H1 (cell line): ENCODE measurements around the gene ASIC2. TPM values are rescaled to one million over a fixed set of nuclear protein-coding genes. Genes with fewer than 3 reads are reported as not detected.

Experiments
- CTCF ChIA-PET: fragments of 300-600 bp; sonication (Branson Sonifier 250); formaldehyde crosslinking; loops from one replicate; lab custom pipeline; 2021; ENCODE audit not compliant: partially characterized antibody; lab: Charles Lee
- POLR2A ChIA-PET: fragments of 300-600 bp; sonication (Branson Sonifier 250); formaldehyde crosslinking; loops from one replicate; lab custom pipeline; 2021; ENCODE audit warnings: inconsistent platforms; ENCODE audit not compliant: partially characterized antibody; lab: Charles Lee
- DNase-seq, 2 experiments: peaks; one replicate each; pipeline versions ENCODE4 v3.0.0 to v3.0.0-alpha.2; 2010 to 2022; ENCODE audit warnings: low spot score in 2 of 2, low read depth in 1 of 2, mixed read lengths in 1 of 2
- FAIRE-seq: peaks from 2 replicates; lab custom pipeline; 2011; peaks lifted over from hg19 to GRCh38; lab: Jason Lieb, UNC
- H2AFZ ChIP-seq: 2 replicates; pipeline ENCODE4 v1.8.1; 2012; ENCODE audit warnings: low read length, inconsistent platforms
- H2AK5ac ChIP-seq: 2 replicates; pipeline ENCODE4 v1.6.1; 2013; ENCODE audit warnings: low read depth, low read length
- H2BK120ac ChIP-seq: replicated peaks from 2 replicates; pipeline ENCODE3; 2013; ENCODE audit warnings: low read depth, low read length, inconsistent platforms
- H2BK12ac ChIP-seq: 2 replicates; pipeline ENCODE4 v1.6.1; 2013; ENCODE audit warnings: low read depth, low read length
- H2BK15ac ChIP-seq: 2 replicates; pipeline ENCODE4 v1.6.1; 2013; ENCODE audit warnings: low read length
- H2BK20ac ChIP-seq: 2 replicates; pipeline ENCODE4 v1.6.1; 2013; ENCODE audit warnings: low read length
- H2BK5ac ChIP-seq: 2 replicates; pipeline ENCODE4 v1.6.1; 2013; ENCODE audit warnings: low read depth, low read length
- H3K14ac ChIP-seq: 2 replicates; pipeline ENCODE4 v1.6.1; 2013; ENCODE audit warnings: inconsistent platforms; ENCODE audit not compliant: insufficient read length
- H3K18ac ChIP-seq: 2 replicates; pipeline ENCODE4 v1.6.1; 2013; ENCODE audit warnings: low read length; ENCODE audit errors: extremely low read depth
- H3K23ac ChIP-seq: 2 replicates; pipeline ENCODE4 v1.6.1; 2013; ENCODE audit warnings: inconsistent platforms; ENCODE audit not compliant: insufficient read length
- H3K23me2 ChIP-seq: 2 replicates; pipeline ENCODE4 v1.6.1; 2013; ENCODE audit warnings: low read depth, low read length
- H3K27ac ChIP-seq: 2 replicates; pipeline ENCODE4 v1.6.1; 2011; ENCODE audit warnings: low read depth, low read length, inconsistent platforms
- H3K27me3 ChIP-seq, 4 experiments: replicated peaks in 1 of 4; 1 replicate in 1 of 4; 2 replicates in 3 of 4; pipeline versions ENCODE4 v1.6.1 to v1.8.1; 2011 to 2013; ENCODE audit warnings: low read length in 3 of 4, mild to moderate bottlenecking in 3 of 4, inconsistent platforms in 2 of 4, mixed read lengths in 2 of 4, moderate library complexity in 1 of 4; ENCODE audit not compliant: control insufficient read depth in 3 of 4, insufficient read depth in 3 of 4; ENCODE audit errors: extremely low read depth in 1 of 4
- H3K36me3 ChIP-seq, 4 experiments: 2 replicates each; pipeline versions ENCODE4 v1.6.1 to v1.8.1; 2011 to 2013; ENCODE audit warnings: mild to moderate bottlenecking in 4 of 4, low read length in 3 of 4, moderate library complexity in 2 of 4, control low read depth in 1 of 4, inconsistent platforms in 1 of 4; ENCODE audit not compliant: insufficient read depth in 4 of 4, control insufficient read depth in 2 of 4
- H3K4ac ChIP-seq: replicated peaks from 2 replicates; pipeline ENCODE3; 2013; ENCODE audit warnings: low read length, low read depth, mixed read lengths, inconsistent platforms; ENCODE audit not compliant: insufficient read length
- H3K4me1 ChIP-seq, 4 experiments: replicated peaks in 1 of 4; 1 replicate in 1 of 4; 2 replicates in 3 of 4; pipeline versions ENCODE4 v1.6.1 to v1.8.1; 2011 to 2013; ENCODE audit warnings: low read length in 3 of 4, inconsistent platforms in 2 of 4, mixed read lengths in 1 of 4; ENCODE audit not compliant: insufficient read depth in 4 of 4, control insufficient read depth in 3 of 4
- H3K4me2 ChIP-seq, 2 experiments: 2 replicates each; pipeline versions ENCODE4 v1.6.1 to v1.8.1; 2011 to 2013; ENCODE audit warnings: low read depth in 2 of 2, low read length in 2 of 2, control low read depth in 1 of 2, inconsistent platforms in 1 of 2, mild to moderate bottlenecking in 1 of 2; ENCODE audit not compliant: insufficient read depth in 1 of 2
- H3K4me3 ChIP-seq, 4 experiments: fragments of 200-600, 300-600 bp in 1 of 4; sonication (generic), shearing (Covaris generic), sonication (Bioruptor Twin) in 1 of 4; 2 replicates each; pipeline versions ENCODE4 v1.5.1 to v1.8.1; 2011 to 2016; ENCODE audit warnings: low read length in 4 of 4, low read depth in 3 of 4, control low read depth in 2 of 4, inconsistent platforms in 2 of 4, mild to moderate bottlenecking in 2 of 4, mixed read lengths in 1 of 4, moderate library complexity in 1 of 4; ENCODE audit not compliant: insufficient read depth in 2 of 4; ENCODE audit errors: extremely low read depth in 1 of 4
- H3K56ac ChIP-seq: replicated peaks from 2 replicates; pipeline ENCODE3; 2013; ENCODE audit warnings: low read depth, mild to moderate bottlenecking, mixed read lengths, low read length, inconsistent platforms; ENCODE audit not compliant: insufficient read length
- H3K79me1 ChIP-seq: 2 replicates; pipeline ENCODE4 v1.6.1; 2013; ENCODE audit warnings: low read depth, low read length, control low read depth
- H3K79me2 ChIP-seq, 2 experiments: 2 replicates each; pipeline versions ENCODE4 v1.6.1 to v1.8.1; 2012 to 2013; ENCODE audit warnings: low read length in 2 of 2, mild to moderate bottlenecking in 2 of 2, inconsistent platforms in 1 of 2; ENCODE audit not compliant: insufficient read depth in 2 of 2, control insufficient read depth in 1 of 2
- H3K9ac ChIP-seq, 4 experiments: replicated peaks in 1 of 4; 1 replicate in 1 of 4; 2 replicates in 3 of 4; pipeline versions ENCODE4 v1.6.1 to v1.8.1; 2011 to 2013; ENCODE audit warnings: low read depth in 3 of 4, low read length in 3 of 4, control low read depth in 2 of 4, mild to moderate bottlenecking in 2 of 4, moderate library complexity in 2 of 4, inconsistent platforms in 1 of 4; ENCODE audit errors: extremely low read depth in 1 of 4
- H3K9me3 ChIP-seq, 2 experiments: 2 replicates each; pipeline versions ENCODE4 v1.6.1 to v1.8.1; 2012 to 2013; ENCODE audit warnings: mild to moderate bottlenecking in 2 of 2, moderate library complexity in 2 of 2, control low read depth in 1 of 2, inconsistent platforms in 1 of 2, low read depth in 1 of 2, low read length in 1 of 2, mixed read lengths in 1 of 2; ENCODE audit not compliant: insufficient read depth in 2 of 2
- H4K20me1 ChIP-seq, 2 experiments: replicated peaks in 1 of 2; 2 replicates each; pipeline versions ENCODE3 to v1.8.1; 2011 to 2013; ENCODE audit warnings: inconsistent platforms in 2 of 2, low read length in 2 of 2, mild to moderate bottlenecking in 1 of 2; ENCODE audit not compliant: insufficient read depth in 2 of 2, control insufficient read depth in 1 of 2
- H4K5ac ChIP-seq: 2 replicates; pipeline ENCODE4 v1.6.1; 2013; ENCODE audit warnings: low read length, low read depth, mixed read lengths, inconsistent platforms; ENCODE audit not compliant: insufficient read length
- H4K8ac ChIP-seq: 2 replicates; pipeline ENCODE4 v1.8.0; 2013; ENCODE audit warnings: mild to moderate bottlenecking, moderate library complexity, low read length, inconsistent platforms; ENCODE audit not compliant: insufficient read depth; ENCODE audit errors: extremely low read depth
- H4K91ac ChIP-seq: replicated peaks from 2 replicates; pipeline ENCODE3; 2013; ENCODE audit warnings: low read length, mixed read lengths, inconsistent platforms; ENCODE audit not compliant: insufficient read length
- CHD1 ChIP-seq: IDR thresholded peaks from 2 replicates; pipeline ENCODE4 v1.6.1; 2012; ENCODE audit warnings: low read depth, low read length, improper control_type of control experiment
- GABPA ChIP-seq: IDR thresholded peaks from 2 replicates; pipeline ENCODE4 v1.6.1; 2011; ENCODE audit warnings: mild to moderate bottlenecking, low read length, moderate library complexity, borderline replicate concordance; ENCODE audit not compliant: insufficient read depth
- HDAC6 ChIP-seq: IDR thresholded peaks from one replicate; pipeline ENCODE4 v1.7.1; 2012; ENCODE audit warnings: low read depth, mild to moderate bottlenecking, inconsistent platforms, low read length, moderate library complexity
- KDM1A ChIP-seq: fragments of 200-600, 300-600 bp; sonication (generic); IDR thresholded peaks from 2 replicates; pipeline ENCODE4 v1.7.1; 2016; ENCODE audit warnings: mild to moderate bottlenecking, low read length, borderline replicate concordance
- NANOG ChIP-seq: IDR thresholded peaks from 2 replicates; pipeline ENCODE4 v1.6.1; 2011; ENCODE audit warnings: low read length, low read depth, mild to moderate bottlenecking, inconsistent platforms; ENCODE audit not compliant: insufficient read depth, poor library complexity, severe bottlenecking
- RAD21 ChIP-seq, 2 experiments: IDR thresholded peaks in 1 of 2; conservative IDR thresholded peaks in 1 of 2; 2 replicates each; pipeline ENCODE4 v1.6.1; 2011; ENCODE audit warnings: low read depth in 2 of 2, low read length in 2 of 2, improper control_type of control experiment in 1 of 2, inconsistent platforms in 1 of 2, mild to moderate bottlenecking in 1 of 2, moderate library complexity in 1 of 2
- RBBP5 ChIP-seq: IDR thresholded peaks from 2 replicates; pipeline ENCODE4 v1.7.1; 2012; ENCODE audit warnings: low read depth, mild to moderate bottlenecking, inconsistent platforms, low read length, moderate library complexity, borderline replicate concordance
- SP2 ChIP-seq: IDR thresholded peaks from 2 replicates; pipeline ENCODE4 v1.6.1; 2012; ENCODE audit warnings: mild to moderate bottlenecking, low read length, inconsistent platforms
- SUZ12 ChIP-seq: fragments of 200-600 bp; sonication (generic); IDR thresholded peaks from 2 replicates; pipeline ENCODE4 v1.6.1; 2012; ENCODE audit warnings: mild to moderate bottlenecking, inconsistent platforms, low read length, moderate library complexity, mixed read lengths
- ZNF274 ChIP-seq: IDR thresholded peaks from 2 replicates; pipeline ENCODE4 v1.7.0; 2012; ENCODE audit warnings: low read length, borderline replicate concordance; ENCODE audit errors: extremely low read depth
- WGBS, 2 experiments: shearing (Covaris generic) in 1 of 2; methylation state at CpG; one replicate each; pipeline versions ENCODE4 v1.1.6 to v1.1.7; 2013 to 2015; ENCODE audit warnings: low lambda C conversion rate in 2 of 2, mixed read lengths in 2 of 2, inconsistent platforms in 1 of 2, low coverage in 1 of 2, missing lambda C conversion rate in 1 of 2; ENCODE audit not compliant: insufficient replicate concordance in 2 of 2, insufficient coverage in 1 of 2, insufficient read length in 1 of 2; ENCODE audit errors: extremely low coverage in 1 of 2, missing lambda C conversion rate in 1 of 2; 5-methylcytosine and 5-hydroxymethylcytosine counted together
- polyA plus RNA-seq, 7 experiments: library from polyadenylated mRNA; depleted of rRNA in 3 of 7; stranded (reverse) in 5 of 7; unstranded in 2 of 7; fragments of >200 nt in 5 of 7; fragments of 200-250 nt in 2 of 7; gene quantifications; 1 replicate in 5 of 7; 2 replicates in 1 of 7; 4 replicates in 1 of 7; pipeline versions ENCODE4 v1.2.1 to v1.2.3, GENCODE V29; 2011 to 2013; ENCODE audit warnings: missing spikeins in 2 of 7, mixed read lengths in 2 of 7
- total RNA-seq: library from RNA; stranded (reverse); fragmentation: NEBNext Ultra II Directional; extraction: Animal tissue kit (Norgen Biotek cat#: 25700); gene quantifications from 2 replicates; pipeline ENCODE4 v1.2.1, GENCODE V29; 2021
- TF ChIP-seq, protein P1 (sequence below), 3 experiments: IDR thresholded peaks; 1 replicate in 2 of 3; 2 replicates in 1 of 3; pipeline versions ENCODE4 v1.5.1 to v1.6.1; 2011; ENCODE audit warnings: low read length in 3 of 3, mild to moderate bottlenecking in 3 of 3, inconsistent platforms in 2 of 3, low read depth in 1 of 3, moderate library complexity in 1 of 3; ENCODE audit not compliant: insufficient read depth in 1 of 3; ENCODE audit errors: control extremely low read depth in 1 of 3

ASIC2 gene
- total and polyA plus RNA-seq, 2 of the 8 experiments (the other 6 are each of a cell fraction or from before 2014, with no cell fraction given), result 0.86 to 1.2 TPM

DNA sequence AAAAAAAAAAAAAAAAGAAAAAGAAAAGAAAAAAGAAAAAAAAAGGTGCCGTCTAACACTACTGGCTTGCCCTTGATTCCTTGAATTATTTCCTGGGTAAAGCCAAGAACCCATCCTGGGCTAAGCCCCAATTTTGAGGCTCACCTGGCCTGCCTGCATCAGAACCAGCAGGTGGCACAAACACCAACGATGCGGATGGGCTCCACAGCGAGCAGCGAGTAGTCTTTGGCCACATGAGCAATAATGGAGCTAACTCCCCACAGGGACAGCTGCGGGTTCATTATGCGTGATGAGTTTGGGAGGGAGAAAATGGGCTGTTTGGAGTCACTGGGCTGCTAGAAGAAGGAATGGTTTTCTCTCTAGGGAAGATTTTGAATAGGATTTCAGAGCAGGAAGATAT is 91.1 kb downstream of the ASIC2 start:
- H3K4me3 ChIP-seq, result no peak overlapping the region
- H4K91ac ChIP-seq, result no peak overlapping the region
- no peaks in the 10 kb centered on the region for H3K4me1 ChIP-seq
- no peak overlapping the region for H2BK5ac ChIP-seq
- no peak overlapping the region for H4K5ac ChIP-seq
- H3K23ac ChIP-seq, result no peak overlapping the region
- H3K27ac ChIP-seq, result no peak overlapping the region
- no peak for FAIRE-seq
- no peak overlapping the region for H3K9ac ChIP-seq
- H3K27me3 ChIP-seq, result peaks cover 0 to 13% (median 5%) of the 10 kb centered on the region in 4 experiments; a peak in 6 of 7 replicates
- no peaks in the 10 kb centered on the region for H3K79me2 ChIP-seq
- H3K18ac ChIP-seq, result 0 out of 2 replicates have a peak overlapping the region, but pooled peaks have one; percentile 5
- H3K56ac ChIP-seq, result no peak overlapping the region
- H4K8ac ChIP-seq, result no peak overlapping the region
- H2BK12ac ChIP-seq, result no peak overlapping the region
- H2BK15ac ChIP-seq, result no peak overlapping the region
- H2BK20ac ChIP-seq, result no peak overlapping the region
- H3K36me3 ChIP-seq, result no peaks in the 10 kb centered on the region
- no peaks in the 10 kb centered on the region for H3K23me2 ChIP-seq
- no peaks in the 10 kb centered on the region for H3K79me1 ChIP-seq
- no peak overlapping the region for H2AFZ ChIP-seq
- no peak overlapping the region for H3K4ac ChIP-seq
- no peak overlapping the region for H3K4me2 ChIP-seq
- no peak for DNase-seq
- H2BK120ac ChIP-seq, result no peak overlapping the region
- no peak overlapping the region for H2AK5ac ChIP-seq
- ChIA-PET CTCF (interaction anchor here (1.1 to 3.7 kb wide), 5 partner anchors 9 to 41 kb away, joined by 3 to 27 read pairs (median 5); no protein-coding TSS in a partner anchor), POLR2A (no interaction called here)
- no peak overlapping the region for H3K14ac ChIP-seq
- H4K20me1 ChIP-seq, result no peaks in the 10 kb centered on the region
- 82% methylated on average over 6 of the region's 7 CpGs; no CpG with 5 or more reads in 1 of the 2 experiments for WGBS, 2 experiments
- no peaks in the 10 kb centered on the region for H3K9me3 ChIP-seq
- TF ChIP-seq KDM1A (no peak), CHD1 (no peak), SP2 (no peak), GABPA (no peak), NANOG (no peak), ZNF274 (no peak), HDAC6 (no peak), SUZ12 (no peak), RAD21 (IDR thresholded peaks at IDR 0.05 in 1 of 2, conservative IDR thresholded peaks at IDR 0.05 in 1 of 2; ENCODE audit: low read depth in 2 of 2, low read length in 2 of 2) (peak in 1 of 2 experiments; percentile 39; a peak in 3 of 4 replicates), RBBP5 (no peak)
- TF ChIP-seq, protein P1, sequence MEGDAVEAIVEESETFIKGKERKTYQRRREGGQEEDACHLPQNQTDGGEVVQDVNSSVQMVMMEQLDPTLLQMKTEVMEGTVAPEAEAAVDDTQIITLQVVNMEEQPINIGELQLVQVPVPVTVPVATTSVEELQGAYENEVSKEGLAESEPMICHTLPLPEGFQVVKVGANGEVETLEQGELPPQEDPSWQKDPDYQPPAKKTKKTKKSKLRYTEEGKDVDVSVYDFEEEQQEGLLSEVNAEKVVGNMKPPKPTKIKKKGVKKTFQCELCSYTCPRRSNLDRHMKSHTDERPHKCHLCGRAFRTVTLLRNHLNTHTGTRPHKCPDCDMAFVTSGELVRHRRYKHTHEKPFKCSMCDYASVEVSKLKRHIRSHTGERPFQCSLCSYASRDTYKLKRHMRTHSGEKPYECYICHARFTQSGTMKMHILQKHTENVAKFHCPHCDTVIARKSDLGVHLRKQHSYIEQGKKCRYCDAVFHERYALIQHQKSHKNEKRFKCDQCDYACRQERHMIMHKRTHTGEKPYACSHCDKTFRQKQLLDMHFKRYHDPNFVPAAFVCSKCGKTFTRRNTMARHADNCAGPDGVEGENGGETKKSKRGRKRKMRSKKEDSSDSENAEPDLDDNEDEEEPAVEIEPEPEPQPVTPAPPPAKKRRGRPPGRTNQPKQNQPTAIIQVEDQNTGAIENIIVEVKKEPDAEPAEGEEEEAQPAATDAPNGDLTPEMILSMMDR (IDR thresholded peaks at IDR 0.05; ENCODE audit: control extremely low read depth in 1 of 3, insufficient read depth in 1 of 3, low read depth in 1 of 3, low read length in 3 of 3), result peak; percentile 4 to 30 (median 24); a peak in 2 of 4 replicates
